T-cell (primary cell): Measurements from ENCODE around the gene SERPINA5. TPM values are rescaled to one million over a fixed set of nuclear protein-coding genes. Genes with fewer than 3 reads are reported as not detected.

ENCODE experiments used
- ATAC-seq, 4 experiments: fragments of 200-7000 bp in 3 of 4; fragments of 150-1000 bp in 1 of 4; cut with Tn5 transposase; replicated peaks in 1 of 4; 1 replicate in 3 of 4; 2 replicates in 1 of 4; pipeline ENCODE4 v1.10.0; 2021; ENCODE audit warnings: moderate library complexity in 3 of 4, mild to moderate bottlenecking in 2 of 4, moderate number of reproducible peaks in 1 of 4
- CTCF ChIA-PET, 2 donors: fragments of 300-600 bp; sonication (Branson Sonifier 250); formaldehyde crosslinking; loops; one replicate each; lab custom pipeline; 2022; ENCODE audit warnings: antibody characterized with exemption in 2 of 2; lab: Charles Lee
- POLR2A ChIA-PET, 2 donors: fragments of 300-600 bp; sonication (Branson Sonifier 250); formaldehyde crosslinking; loops; one replicate each; lab custom pipeline; 2022; ENCODE audit warnings: antibody characterized with exemption in 2 of 2; lab: Charles Lee
- DNase-seq, 35 experiments: peaks; one replicate each; pipeline versions ENCODE4 v3.0.0 to v3.0.0-alpha.2; 2013 to 2023
- H3K27ac ChIP-seq: one replicate; pipeline ENCODE4 v1.5.1; 2013; ENCODE audit warnings: low read length
- H3K27me3 ChIP-seq, 2 experiments: replicated peaks in 1 of 2; 1 replicate in 1 of 2; 2 replicates in 1 of 2; pipeline versions ENCODE4 v1.6.1 to v1.7.0; 2013; ENCODE audit warnings: low read length in 1 of 2, mixed read lengths in 1 of 2; ENCODE audit not compliant: control insufficient read depth in 2 of 2, insufficient read depth in 2 of 2; ENCODE audit errors: extremely low read depth in 1 of 2
- H3K36me3 ChIP-seq, 2 donors: 1 replicate in 1 of 2; 2 replicates in 1 of 2; pipeline versions ENCODE4 v1.6.1 to v1.7.0; 2013; ENCODE audit warnings: low read length in 1 of 2; ENCODE audit not compliant: control insufficient read depth in 2 of 2, insufficient read depth in 1 of 2; ENCODE audit errors: extremely low read depth in 1 of 2
- H3K4me1 ChIP-seq, 2 experiments: 1 replicate in 1 of 2; 2 replicates in 1 of 2; pipeline versions ENCODE4 v1.6.1 to v1.7.0; 2013; ENCODE audit warnings: low read length in 2 of 2, mixed read lengths in 1 of 2; ENCODE audit not compliant: insufficient read depth in 2 of 2, control insufficient read depth in 1 of 2; ENCODE audit errors: extremely low read depth in 1 of 2
- H3K4me3 ChIP-seq, 2 donors: 1 replicate in 1 of 2; 2 replicates in 1 of 2; pipeline versions ENCODE4 v1.5.1 to v1.7.0; 2013; ENCODE audit warnings: mild to moderate bottlenecking in 2 of 2, low read length in 1 of 2, moderate library complexity in 1 of 2; ENCODE audit not compliant: control insufficient read depth in 1 of 2; ENCODE audit errors: extremely low read depth in 1 of 2
- H3K9me3 ChIP-seq: 2 replicates; pipeline ENCODE4 v1.7.0; 2013
- H3K27ac Mint-ChIP-seq, 2 donors: one replicate each; pipeline ENCODE4 v1.8.0; 2020 to 2021; ENCODE audit warnings: mild to moderate bottlenecking in 2 of 2, mixed read lengths in 2 of 2
- H3K27me3 Mint-ChIP-seq, 2 donors: one replicate each; pipeline ENCODE4 v1.8.0; 2021 to 2022; ENCODE audit warnings: mixed read lengths in 2 of 2
- H3K36me3 Mint-ChIP-seq: one replicate; pipeline ENCODE4 v1.8.0; 2021; ENCODE audit warnings: mixed read lengths
- H3K4me1 Mint-ChIP-seq, 3 donors: one replicate each; pipeline ENCODE4 v1.8.0; 2020 to 2022; ENCODE audit warnings: mixed read lengths in 3 of 3, mild to moderate bottlenecking in 1 of 3
- H3K4me3 Mint-ChIP-seq, 3 donors: one replicate each; pipeline ENCODE4 v1.8.0; 2020 to 2022; ENCODE audit warnings: mild to moderate bottlenecking in 3 of 3, mixed read lengths in 3 of 3, moderate library complexity in 3 of 3
- H3K9me3 Mint-ChIP-seq, 3 donors: one replicate each; pipeline ENCODE4 v1.8.0; 2020 to 2022; ENCODE audit warnings: mixed read lengths in 3 of 3
- WGBS: methylation state at CpG from one replicate; pipeline ENCODE4 v1.1.5; 2013; ENCODE audit warnings: missing lambda C conversion rate; ENCODE audit not compliant: insufficient coverage; 5-methylcytosine and 5-hydroxymethylcytosine counted together
- total RNA-seq, 35 experiments: library from RNA in 6 of 35; stranded (reverse) in 6 of 35; fragments of 120-200 nt in 1 of 35; gene quantifications; one replicate each; pipeline versions ENCODE4 v1.2.1 to v1.2.4 and lab custom pipeline; 2013 to 2026

Gene SERPINA5
- total RNA-seq, 5 donors from 2014 or later (not counting 1 experiment from before 2014, with no cell fraction given) = 0.92 to 1.1 (median 0.99) TPM; not detected in 2

GRCh38 chr14:94612580-94613554 lies 31.6 kb downstream of the SERPINA5 start:
- no peak overlapping the region for H3K27ac ChIP-seq
- H3K27me3 ChIP-seq = peaks cover 0 to 4% of the 10 kb centered on the region in 2 experiments
- CTCF ChIA-PET = no interaction called here
- POLR2A ChIA-PET = no interaction called here
- DNase-seq (no peak), ATAC-seq (no peak)
- H3K4me1 Mint-ChIP-seq = no peaks in the 10 kb centered on the region
- H3K27me3 Mint-ChIP-seq = peaks cover 4 to 5% of the 10 kb centered on the region in 2 donors
- no peaks in the 10 kb centered on the region for H3K4me1 ChIP-seq
- H3K4me3 ChIP-seq = no peak overlapping the region
- no peak overlapping the region for H3K4me3 Mint-ChIP-seq
- H3K36me3 Mint-ChIP-seq = no peaks in the 10 kb centered on the region
- no peaks in the 10 kb centered on the region for H3K36me3 ChIP-seq
- no peaks in the 10 kb centered on the region for H3K9me3 ChIP-seq
- 33% methylated on average over 1 of the region's 9 CpGs for WGBS
- peaks cover 7 to 15% (median 7%) of the 10 kb centered on the region in 3 donors for H3K9me3 Mint-ChIP-seq
- no peak overlapping the region for H3K27ac Mint-ChIP-seq

- no peak overlapping the region for H3K4me3 Mint-ChIP-seq
Observed at GRCh38 chr14:94613720-94614644, 32.8 kb downstream of the SERPINA5 start.

GRCh38 chr14:94614802-94615201 lies 33.6 kb downstream of the SERPINA5 start:
- H3K27ac ChIP-seq = no peak overlapping the region
- POLR2A ChIA-PET = no interaction called here
- Mint-ChIP-seq H3K27me3 (peaks cover 4 to 5% of the 10 kb centered on the region in 2 donors), H3K4me3 (no peak overlapping the region), H3K9me3 (peaks cover 14 to 27% (median 17%) of the 10 kb centered on the region in 3 donors), H3K27ac (no peak overlapping the region), H3K4me1 (no peaks in the 10 kb centered on the region), H3K36me3 (peaks cover 4% of the 10 kb centered on the region)
- peaks cover 0 to 4% of the 10 kb centered on the region in 2 experiments for H3K27me3 ChIP-seq
- ATAC-seq = no peak
- no peak overlapping the region for H3K4me3 ChIP-seq
- no peaks in the 10 kb centered on the region for H3K36me3 ChIP-seq
- no peaks in the 10 kb centered on the region for H3K9me3 ChIP-seq
- CTCF ChIA-PET = no interaction called here
- no peak for DNase-seq
- H3K4me1 ChIP-seq = no peaks in the 10 kb centered on the region
- WGBS = 91% methylated on average over 7 of the region's 7 CpGs

More at GRCh38 chr14:94613720-94614644, 32.8 kb downstream of the SERPINA5 start:
- H3K27ac ChIP-seq = no peak overlapping the region
- no peak for DNase-seq
- H3K4me1 Mint-ChIP-seq = no peaks in the 10 kb centered on the region
- no peak overlapping the region for H3K4me3 ChIP-seq
- no peak for ATAC-seq
- peaks cover 0 to 4% of the 10 kb centered on the region in 2 experiments for H3K27me3 ChIP-seq
- no peaks in the 10 kb centered on the region for H3K4me1 ChIP-seq
- peaks cover 4 to 5% of the 10 kb centered on the region in 2 donors for H3K27me3 Mint-ChIP-seq
- POLR2A ChIA-PET = no interaction called here
- 75% methylated on average over 11 of the region's 20 CpGs for WGBS
- peaks cover 4% of the 10 kb centered on the region for H3K36me3 Mint-ChIP-seq
- H3K9me3 Mint-ChIP-seq = peaks cover 13 to 25% (median 14%) of the 10 kb centered on the region in 3 donors
- no peaks in the 10 kb centered on the region for H3K36me3 ChIP-seq
- CTCF ChIA-PET = no interaction called here
- H3K27ac Mint-ChIP-seq = no peak overlapping the region
- no peaks in the 10 kb centered on the region for H3K9me3 ChIP-seq

- peaks cover 14 to 27% (median 17%) of the 10 kb centered on the region in 3 donors for H3K9me3 Mint-ChIP-seq
- no peaks in the 10 kb centered on the region for H3K36me3 ChIP-seq
- no peaks in the 10 kb centered on the region for H3K4me1 ChIP-seq
- H3K4me1 Mint-ChIP-seq = no peaks in the 10 kb centered on the region
- CTCF ChIA-PET = no interaction called here
- H3K36me3 Mint-ChIP-seq = peaks cover 4% of the 10 kb centered on the region
- no peak overlapping the region for H3K4me3 Mint-ChIP-seq
- H3K27me3 Mint-ChIP-seq = peaks cover 4 to 8% of the 10 kb centered on the region in 2 donors
- no peak overlapping the region for H3K27ac ChIP-seq
- no CpG with 5 or more reads among the region's 3 CpGs for WGBS
- peaks cover 0 to 5% of the 10 kb centered on the region in 2 experiments for H3K27me3 ChIP-seq
- no peak overlapping the region for H3K27ac Mint-ChIP-seq
- POLR2A ChIA-PET = no interaction called here
- no peak for DNase-seq
- no peaks in the 10 kb centered on the region for H3K9me3 ChIP-seq
- no peak for ATAC-seq
- no peak overlapping the region for H3K4me3 ChIP-seq
Observed at GRCh38 chr14:94615254-94615653, 34.0 kb downstream of the SERPINA5 start.

GRCh38 chr14:94615823-94616570 lies 34.8 kb downstream of the SERPINA5 start:
- peaks cover 14 to 27% (median 17%) of the 10 kb centered on the region in 3 donors for H3K9me3 Mint-ChIP-seq

More at GRCh38 chr14:94615823-94616570, 34.8 kb downstream of the SERPINA5 start:
- no peak overlapping the region for H3K4me3 Mint-ChIP-seq
- ChIA-PET CTCF (no interaction called here), POLR2A (no interaction called here)
- no peaks in the 10 kb centered on the region for H3K4me1 Mint-ChIP-seq
- H3K4me1 ChIP-seq = no peaks in the 10 kb centered on the region
- H3K9me3 ChIP-seq = no peaks in the 10 kb centered on the region
- DNase-seq = no peak
- no peaks in the 10 kb centered on the region for H3K36me3 ChIP-seq
- H3K4me3 ChIP-seq = no peak overlapping the region
- no peak overlapping the region for H3K27ac Mint-ChIP-seq
- peaks cover 4% of the 10 kb centered on the region for H3K36me3 Mint-ChIP-seq
- H3K27me3 ChIP-seq = peaks cover 0 to 12% of the 10 kb centered on the region in 2 experiments
- H3K27me3 Mint-ChIP-seq = peaks cover 8 to 11% of the 10 kb centered on the region in 2 donors
- WGBS = 80% methylated on average over 3 of the region's 8 CpGs
- no peak overlapping the region for H3K27ac ChIP-seq
- no peak for ATAC-seq
